GM21381 (cell line): ENCODE measurements around the gene GDA.
A peak's percentile ranks its signal among the peaks of the same experiment; 100 is the strongest.
"Not testable (repeated sequence)": the region's sequence is repeated elsewhere in the genome, so short reads cannot be mapped to it uniquely, and the experiment has no call there.

Experiments
- ATAC-seq: cut with Tn5 transposase; IDR thresholded peaks from one replicate; pipeline ENCODE4 v1.9.1; 2021; ENCODE audit warnings: mild to moderate bottlenecking, moderate library complexity; ENCODE audit not compliant: unreplicated experiment

Gene GDA

DNA sequence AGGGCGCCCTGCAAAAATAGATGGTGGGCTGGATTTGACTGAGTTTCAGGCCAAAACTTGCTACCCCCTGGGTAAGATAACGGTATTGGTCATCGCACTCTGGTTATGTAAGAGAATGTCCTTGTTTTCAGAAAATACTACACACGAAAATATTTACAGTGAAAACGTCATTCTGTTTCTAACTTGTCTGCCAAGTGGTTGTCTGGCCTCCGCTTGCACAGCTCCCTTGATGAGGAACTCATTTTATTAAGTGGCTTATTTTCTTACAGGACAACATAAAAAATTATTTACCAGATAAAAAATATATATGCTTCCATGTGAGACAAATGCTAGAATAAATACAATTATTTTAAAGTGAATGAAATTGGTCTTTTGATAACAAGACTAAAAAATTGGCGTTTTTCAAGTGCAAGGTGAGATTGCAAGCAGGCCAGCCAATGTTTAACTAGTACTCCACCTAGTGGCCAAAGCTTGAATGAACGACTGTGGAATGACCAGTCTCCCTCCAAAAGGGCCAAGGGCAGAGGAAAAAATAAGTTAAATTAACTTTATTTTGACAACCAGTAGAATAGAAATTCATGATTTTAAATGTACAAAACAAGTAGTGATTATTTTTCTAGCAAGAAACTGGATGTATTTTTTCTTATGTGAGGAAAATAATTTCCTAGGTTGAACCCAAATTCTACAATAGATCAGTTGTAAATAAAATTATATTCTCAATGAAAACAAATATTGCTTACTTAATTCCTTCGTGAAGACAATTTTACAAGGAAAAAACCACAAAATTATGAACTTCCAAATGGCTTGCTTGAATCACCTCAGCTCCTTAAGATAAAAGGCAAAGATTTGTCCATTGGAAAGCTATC lies 122.6 kb downstream of the GDA start:
- ATAC-seq = no peak

DNA sequence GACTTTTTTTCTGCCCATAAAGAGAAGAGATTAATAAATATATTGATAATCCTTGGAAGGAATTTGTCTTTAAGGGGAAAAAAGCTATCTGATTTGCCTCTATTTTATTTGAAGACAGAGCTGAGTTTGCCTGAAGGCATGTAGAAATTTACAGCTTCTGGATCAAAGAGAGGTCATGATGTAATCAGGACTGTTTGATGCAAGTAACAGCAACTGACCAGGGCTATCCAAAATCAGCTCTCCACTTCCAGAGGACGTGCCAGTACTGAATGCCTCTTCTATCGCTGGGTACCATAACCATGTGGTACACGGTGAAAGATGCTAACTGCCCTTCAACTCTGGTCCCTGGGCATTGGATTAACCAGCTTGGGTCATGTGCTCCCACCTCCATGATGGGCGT lies 125.2 kb downstream of the GDA start:
- no peak for ATAC-seq

DNA sequence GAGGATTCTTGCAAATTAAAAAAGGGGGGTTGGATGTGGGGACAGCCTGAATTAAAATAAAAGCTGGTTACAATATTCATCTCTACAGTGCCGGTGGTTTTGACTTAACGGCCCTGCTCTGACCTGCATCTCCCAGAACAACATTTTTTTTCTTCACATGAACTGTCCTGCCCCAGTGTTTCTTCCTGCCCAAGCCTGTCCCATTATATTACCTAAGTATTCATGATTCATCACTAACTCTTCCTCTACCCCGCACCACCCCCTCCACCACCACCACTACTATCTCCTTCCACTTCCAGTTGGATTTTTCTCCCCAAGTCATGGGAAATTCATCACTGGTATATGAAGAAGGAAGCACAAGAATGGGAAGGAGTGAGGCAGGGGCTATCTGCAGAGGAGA lies 125.7 kb downstream of the GDA start:
- ATAC-seq = no peak

DNA sequence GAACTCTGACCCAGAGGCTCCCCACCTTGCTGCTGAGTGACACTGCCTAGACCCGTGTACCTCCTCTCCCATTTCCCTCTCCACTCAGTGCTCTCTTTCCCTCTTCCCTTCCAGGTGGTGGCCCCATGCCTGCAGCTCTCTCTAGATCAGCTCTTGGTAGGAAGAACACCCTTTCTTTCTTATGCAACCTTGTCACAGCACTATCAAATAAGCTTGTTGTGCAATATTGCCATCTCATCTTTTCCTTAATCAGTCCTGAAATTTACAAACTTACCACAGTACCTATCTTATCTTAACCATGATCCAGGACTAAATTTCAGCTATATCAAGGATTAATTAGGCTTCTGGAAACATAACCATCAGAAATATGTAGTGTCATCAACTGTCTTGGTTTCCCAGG lies 127.2 kb downstream of the GDA start:
- no peak for ATAC-seq

DNA sequence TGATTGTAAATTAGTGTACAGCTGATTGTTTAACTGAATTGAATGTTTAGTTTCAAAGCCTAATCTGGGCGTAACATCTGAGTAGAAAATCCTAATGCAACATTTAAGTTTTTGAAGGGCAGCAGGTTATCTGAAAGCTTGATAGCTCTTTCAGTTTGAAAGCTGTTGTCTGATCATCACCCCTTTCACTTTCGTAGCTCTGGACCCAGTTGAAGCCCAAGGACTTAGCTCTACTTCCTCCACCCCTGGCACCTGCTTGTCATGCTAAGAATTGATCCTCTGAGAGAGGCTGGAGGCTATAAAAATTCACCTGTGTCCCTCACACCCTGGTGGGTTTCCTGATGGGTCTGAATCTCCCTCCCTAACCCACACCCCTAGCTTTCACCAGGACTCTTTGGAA lies 129.7 kb downstream of the GDA start:
- ATAC-seq = peak; percentile 68

DNA sequence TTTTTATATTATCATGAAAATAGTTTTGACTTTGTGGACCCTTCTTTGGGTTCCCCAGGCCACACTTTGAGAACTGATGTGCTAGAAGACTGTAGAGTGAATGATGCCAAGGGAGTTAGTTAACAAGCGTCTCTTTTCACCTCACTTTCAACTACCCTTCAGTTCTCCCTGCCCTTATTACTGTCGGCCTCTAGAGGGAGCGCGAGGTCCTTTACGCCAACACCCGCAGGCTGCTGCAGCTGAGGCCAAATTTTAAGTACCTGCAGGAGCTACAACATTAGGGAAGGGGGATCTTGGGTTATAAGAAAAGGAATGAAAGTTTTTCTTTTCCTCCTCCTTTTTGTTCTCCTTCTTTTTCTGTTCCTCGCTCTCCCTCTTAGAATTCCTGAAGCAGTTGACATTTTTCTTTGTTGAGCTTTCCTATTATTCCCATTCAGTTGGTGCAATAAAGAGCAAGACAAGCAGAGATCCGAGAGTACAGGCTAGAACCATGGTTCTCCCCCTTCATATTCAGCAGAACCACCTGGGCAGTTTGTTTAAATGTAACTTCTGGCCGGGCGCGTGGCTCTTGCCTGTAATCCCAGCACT lies 131.8 kb downstream of the GDA start:
- peak; percentile 89 for ATAC-seq

DNA sequence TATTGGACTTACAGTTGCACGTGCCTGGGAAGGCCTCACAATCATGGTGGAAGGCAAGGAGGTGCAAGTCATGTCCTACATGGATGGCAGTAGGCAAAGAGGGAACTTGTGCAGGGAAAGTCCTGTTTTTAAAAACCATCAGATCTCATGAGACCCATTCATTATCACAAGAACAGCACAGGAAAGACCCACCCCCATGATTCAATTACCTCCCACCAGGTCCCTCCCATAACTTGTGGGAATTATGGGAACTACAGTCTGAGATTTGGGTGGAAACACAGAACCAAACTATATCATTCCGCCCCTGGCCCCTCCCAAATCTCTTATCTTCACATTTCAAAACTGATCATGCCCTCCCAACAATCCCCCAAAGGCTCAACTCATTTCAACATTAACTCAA lies 140.2 kb downstream of the GDA start:
- ATAC-seq = no peak

DNA sequence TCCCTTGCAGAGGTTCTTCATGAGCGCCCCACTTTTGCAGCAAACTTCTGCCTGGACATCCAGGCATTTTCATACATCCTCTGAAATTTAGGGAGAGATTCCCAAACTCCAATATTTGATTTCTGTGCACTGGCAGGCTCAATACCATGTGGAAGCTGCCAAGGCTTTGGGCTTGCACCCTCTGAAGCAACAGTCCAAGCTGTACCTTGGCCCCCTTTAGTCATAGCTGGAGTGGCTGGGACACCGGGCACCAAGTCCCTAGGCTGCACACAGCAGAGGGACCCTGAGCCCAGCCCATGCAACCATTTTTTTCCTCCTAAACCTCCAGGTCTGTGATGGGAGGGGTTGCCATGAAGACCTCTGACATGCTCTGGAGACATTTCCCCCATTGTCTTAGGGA lies 141.1 kb downstream of the GDA start:
- ATAC-seq = no peak

DNA sequence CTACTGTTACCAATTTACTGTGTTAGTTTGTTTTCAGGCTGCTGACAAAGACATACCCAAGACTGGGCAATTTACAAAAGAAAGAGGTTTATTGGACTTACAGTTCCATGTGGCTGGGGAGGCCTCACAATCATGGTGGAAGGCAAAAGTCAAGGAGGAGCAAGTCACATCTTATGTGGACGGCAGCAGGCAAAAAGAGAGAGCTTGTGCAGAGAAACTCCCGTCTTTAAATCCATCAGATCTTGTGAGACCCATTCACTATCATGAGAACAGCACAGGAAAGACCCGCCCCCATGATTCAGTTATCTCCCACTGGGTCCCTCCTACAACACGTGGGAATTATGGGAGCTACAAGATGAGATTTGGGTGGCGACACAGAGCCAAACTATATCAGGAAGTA lies 142.3 kb downstream of the GDA start:
- not testable (repeated sequence) for ATAC-seq

DNA sequence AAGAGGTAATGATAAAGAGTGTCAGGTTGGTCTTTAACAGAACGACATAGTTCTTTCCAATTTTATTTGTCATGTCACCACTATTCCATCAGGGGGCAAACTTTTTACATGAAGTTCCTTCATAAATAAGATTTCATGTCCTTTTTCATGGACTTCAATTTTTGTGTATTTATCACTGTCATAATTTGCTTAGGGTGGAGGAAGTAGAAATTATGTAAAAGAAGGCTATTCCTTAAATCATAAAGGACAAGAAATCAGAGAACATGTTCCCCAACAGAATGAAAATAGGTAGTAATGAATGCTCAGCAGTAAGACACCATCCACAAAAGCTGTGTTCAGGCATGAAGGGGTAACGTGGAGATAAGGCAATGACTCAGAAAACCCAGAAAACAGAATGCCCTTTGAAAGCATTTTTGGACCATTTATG lies 143.0 kb downstream of the GDA start:
- no peak for ATAC-seq

DNA sequence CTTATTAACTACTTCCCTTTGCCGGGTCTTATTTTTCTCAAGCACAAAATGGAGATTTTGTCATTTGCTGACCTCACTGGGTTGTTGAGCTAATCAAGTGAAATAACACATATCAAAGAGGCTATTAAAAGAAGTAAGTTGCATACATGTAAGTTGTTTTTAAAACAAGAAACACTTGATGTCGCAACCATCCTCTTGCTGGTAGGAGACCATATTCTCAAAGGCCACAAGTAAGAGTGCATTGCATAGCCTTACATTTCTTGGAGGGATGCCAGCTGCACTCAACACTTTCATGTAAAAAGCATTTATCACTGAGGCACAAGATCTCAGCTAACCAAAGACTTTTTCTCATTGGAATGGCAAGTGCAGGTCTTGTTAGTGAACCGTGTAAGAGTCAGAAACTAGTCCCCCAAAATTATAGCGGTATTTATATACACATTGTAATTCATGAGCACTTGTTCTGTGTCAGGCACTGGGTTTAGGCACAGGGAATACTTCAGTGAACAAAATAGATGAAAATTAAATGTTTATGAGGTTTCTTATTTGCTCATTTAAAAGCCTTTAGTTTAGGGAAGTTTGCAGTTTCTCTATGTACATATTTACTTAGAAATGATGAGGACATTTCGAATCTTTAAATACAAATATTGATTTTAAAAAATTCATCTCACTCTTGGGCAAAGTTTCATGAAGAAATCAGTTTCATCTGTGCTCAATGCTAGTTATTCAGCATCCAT lies 143.8 kb downstream of the GDA start:
- ATAC-seq = no peak

DNA sequence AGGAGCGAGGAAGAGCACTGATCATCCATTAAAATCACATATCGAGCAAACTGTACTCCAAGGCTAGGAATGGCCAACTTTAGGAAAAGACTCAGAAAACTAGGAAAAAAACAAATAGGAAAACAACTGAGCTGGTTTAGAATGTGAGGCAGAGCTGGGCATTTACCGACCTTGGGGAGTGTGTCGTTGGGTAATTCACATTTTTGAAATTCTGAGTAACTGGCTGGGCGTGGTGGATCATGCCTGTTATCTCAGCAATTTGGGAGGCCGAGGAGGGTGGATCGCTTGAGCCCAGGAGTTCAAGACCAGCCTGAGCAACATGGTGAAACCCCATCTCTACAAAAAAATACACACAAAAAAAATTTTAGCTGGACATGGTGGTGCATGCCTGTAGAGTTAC lies 145.7 kb downstream of the GDA start:
- ATAC-seq = no peak

DNA sequence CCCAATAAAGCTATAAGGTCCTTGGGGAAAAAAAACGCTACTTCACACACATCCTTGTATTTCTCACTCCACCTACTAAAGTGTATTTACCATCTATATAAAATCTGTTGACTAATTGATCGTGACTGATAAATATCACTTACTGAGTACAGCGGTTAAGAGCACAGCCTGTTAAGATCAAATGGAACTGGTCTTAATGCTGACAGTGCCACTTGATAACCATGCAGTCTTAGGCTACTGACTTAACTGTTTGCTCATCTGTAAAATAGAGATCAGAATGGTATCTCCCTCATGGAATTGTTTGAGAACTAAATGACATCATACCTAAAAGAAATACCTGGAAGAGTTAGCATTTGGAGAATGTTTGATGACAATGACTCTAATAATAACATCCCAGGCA lies 148.3 kb downstream of the GDA start:
- ATAC-seq = no peak

DNA sequence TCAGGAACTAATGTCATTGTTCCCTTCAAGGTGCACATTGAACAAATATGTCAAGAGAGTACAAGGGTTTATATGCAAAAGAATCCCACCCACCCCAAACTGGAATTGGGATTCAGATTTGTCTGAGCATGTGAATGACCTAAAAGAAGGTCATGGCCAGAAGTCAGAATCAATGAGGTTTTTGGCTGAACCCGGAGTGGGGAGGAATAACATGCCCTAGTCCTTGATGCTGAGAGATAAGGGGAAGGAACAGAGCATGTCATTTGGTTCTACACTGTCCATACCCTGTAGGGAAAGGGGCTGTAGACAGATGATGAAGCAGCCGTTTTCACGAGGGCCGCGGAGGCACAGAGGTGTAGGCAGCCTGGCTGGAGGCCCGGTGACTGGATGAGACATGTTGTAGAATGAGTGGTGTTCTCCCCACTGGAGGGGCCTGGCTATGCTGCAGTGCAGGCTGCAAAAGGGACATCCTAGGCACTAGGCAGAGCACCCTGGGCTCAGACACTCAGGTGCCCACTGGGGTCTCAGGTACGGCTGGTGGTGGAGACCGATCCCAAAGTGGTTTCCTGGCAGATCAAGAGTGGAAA lies 149.9 kb downstream of the GDA start:
- no peak for ATAC-seq

DNA sequence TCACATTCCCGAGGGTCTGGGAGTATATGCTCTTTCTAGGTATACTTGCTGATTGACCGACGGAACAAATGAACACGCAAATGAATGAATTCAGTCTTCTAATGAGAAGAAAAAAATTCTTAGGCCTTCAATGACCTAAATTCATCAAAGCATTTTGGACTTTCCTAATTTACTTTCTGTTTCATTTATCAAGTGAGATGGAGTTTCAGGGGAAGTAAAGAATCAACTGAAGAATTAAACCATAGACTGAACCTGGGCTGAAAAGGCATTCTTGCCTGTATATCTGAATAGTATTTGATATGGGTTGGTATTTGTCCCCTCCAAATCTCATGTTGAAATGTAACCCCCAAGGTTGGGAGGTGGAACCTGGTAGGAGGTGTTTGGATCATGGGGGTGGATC lies 151.6 kb downstream of the GDA start:
- no peak for ATAC-seq
